MM.1S (cell line): ENCODE results near the gene CPAMD8.

ENCODE experiments used
- EZH2 ChIP-seq: fragments of 300-600 bp; sonication (generic); optimal IDR thresholded peaks from 2 replicates; pipeline ENCODE3; 2017; ENCODE audit warnings: low read depth, mild to moderate bottlenecking, antibody characterized with exemption, low read length, mixed read lengths
- TF ChIP-seq, protein P1 (sequence below): fragments of 300-600 bp; sonication (generic); IDR thresholded peaks from 2 replicates; pipeline ENCODE4 v1.5.1; 2016; ENCODE audit warnings: antibody characterized with exemption, low read length, mixed read lengths

DNA sequence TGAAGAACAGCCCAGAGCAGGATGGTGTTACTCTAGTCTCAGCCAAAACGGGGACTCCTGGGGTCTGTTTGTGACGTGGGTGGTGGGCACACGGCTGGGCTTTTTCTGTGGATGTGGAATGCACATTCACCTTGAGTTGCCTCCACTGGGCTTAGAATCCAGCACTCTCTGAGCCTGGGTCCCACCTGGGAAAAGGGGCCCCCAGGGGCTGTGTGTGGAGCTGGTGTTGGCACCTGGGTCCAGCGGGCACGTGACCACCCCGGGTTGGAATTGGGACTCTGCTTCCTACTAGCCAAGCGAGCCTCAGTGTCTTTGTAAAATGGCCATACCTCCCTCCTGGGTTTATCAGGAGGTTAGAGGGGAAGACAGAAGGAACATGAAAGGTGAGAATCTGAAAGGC lies 167.0 kb downstream of the CPAMD8 start:
- TF ChIP-seq EZH2 = no peak
- TF ChIP-seq, protein P1, sequence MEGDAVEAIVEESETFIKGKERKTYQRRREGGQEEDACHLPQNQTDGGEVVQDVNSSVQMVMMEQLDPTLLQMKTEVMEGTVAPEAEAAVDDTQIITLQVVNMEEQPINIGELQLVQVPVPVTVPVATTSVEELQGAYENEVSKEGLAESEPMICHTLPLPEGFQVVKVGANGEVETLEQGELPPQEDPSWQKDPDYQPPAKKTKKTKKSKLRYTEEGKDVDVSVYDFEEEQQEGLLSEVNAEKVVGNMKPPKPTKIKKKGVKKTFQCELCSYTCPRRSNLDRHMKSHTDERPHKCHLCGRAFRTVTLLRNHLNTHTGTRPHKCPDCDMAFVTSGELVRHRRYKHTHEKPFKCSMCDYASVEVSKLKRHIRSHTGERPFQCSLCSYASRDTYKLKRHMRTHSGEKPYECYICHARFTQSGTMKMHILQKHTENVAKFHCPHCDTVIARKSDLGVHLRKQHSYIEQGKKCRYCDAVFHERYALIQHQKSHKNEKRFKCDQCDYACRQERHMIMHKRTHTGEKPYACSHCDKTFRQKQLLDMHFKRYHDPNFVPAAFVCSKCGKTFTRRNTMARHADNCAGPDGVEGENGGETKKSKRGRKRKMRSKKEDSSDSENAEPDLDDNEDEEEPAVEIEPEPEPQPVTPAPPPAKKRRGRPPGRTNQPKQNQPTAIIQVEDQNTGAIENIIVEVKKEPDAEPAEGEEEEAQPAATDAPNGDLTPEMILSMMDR = no peak
